Activated effector memory CD4-positive, alpha-beta T cell treated with Interleukin-2 at 50 U/mL for 16 hours (primary cell): ENCODE data around the gene CAPN12.

Experiments
- DNase-seq: peaks from one replicate; pipeline ENCODE4 v3.0.0-alpha.2; 2020

The CAPN12 gene

DNA sequence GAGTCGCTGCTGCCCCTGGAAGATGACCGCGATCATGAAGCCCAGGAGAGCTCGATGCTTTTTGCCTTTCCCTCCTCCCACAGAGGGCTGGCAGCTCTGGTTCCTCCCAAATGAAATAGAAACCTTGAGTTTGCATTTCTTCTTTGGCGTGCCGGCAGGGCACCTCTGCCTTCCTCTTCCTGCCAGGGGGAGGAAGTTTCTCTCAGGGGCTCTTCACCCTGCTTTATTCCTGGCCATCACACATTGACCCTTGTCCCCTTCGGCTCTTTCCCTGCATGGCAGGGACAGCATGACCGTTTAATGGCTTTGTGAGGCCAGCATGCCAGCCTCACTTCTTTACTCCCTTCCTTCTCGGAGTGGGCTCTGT lies 49.0 kb downstream of the CAPN12 start:
- DNase-seq: no peak

DNA sequence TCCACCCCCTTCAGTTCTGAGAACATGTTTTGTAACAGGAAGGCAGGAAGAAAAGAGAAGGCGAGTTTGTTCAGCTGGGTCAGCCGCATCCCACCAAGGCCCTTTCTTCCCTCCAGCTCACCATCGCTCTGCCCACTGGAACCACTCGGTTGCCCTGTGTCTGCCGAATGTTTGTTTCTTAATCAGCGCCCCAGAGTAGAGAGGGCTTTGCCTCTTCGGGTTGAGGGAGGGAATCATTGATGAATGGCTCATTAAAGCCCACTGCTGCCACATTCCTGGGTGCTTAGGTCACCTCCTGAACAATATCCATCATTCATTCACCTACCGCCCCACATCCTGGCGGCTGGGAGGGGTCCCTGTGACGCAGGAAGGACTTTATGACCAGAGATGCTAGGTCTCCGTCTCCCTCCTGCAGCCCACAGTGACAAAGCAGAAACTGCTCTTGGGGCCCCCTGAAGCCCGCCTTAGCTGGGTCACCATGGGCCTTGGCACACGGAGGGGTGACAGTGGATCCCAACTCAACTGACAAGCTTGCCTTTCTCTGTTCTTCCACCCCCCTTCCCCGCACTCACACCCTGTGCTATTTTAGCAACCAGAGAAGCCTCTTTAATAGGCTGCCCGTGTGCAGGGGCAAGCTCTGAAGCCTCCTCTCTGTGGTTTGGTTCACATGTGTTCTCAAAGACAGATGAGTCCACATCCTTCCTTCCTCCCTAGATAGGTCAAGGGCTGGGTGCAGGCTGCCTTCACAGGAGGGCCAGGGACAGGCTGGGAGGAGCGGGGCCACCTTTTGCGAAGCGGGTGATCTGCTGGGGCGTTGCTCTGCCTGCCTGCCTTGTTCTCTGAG lies 50.7 kb downstream of the CAPN12 start:
- peak; percentile 34 for DNase-seq

DNA sequence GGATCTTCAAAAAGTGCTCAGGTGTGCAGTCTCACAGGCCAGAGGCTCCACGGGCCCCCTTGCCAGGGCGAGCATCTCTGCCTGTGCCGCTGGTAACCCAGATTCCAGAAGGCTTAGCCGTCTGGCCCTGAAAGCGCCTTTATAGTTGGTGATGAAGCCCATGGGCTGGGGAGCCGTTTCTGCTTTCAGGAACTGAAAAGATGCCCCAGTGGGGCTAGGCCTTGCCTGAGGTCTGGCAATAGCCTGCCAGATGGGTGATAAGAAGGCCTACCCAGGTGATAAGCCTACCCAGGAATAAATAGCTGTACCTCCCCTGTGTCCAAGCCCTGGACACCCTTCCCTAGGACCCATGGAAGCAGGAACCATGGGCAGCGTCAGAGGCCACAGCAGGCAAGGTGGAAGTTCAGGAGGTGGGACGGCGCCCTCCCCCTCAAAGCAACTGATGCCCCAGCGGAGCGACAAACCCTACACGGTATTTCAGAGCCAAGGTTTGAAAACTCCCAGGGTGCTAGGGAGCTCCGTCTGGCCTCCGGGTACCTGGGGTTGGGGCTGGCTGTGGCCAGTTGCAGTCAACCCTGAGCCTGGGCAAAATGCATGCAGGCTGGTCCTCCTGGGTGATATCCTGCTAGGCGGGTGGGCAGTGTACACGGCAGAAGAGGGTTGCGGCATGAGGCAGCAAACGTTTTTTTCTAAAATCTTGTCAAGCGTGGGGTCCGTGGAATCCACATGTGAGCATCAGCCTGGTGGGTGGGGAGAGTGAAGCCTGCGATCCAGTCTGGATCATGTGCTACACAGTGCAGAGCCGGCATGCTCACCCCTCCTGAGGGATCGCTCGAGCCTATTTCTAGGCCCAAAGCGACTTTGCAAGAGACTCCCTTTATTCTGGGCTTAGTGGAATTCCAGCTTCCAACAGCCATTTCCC lies 51.6 kb downstream of the CAPN12 start:
- no peak for DNase-seq

DNA sequence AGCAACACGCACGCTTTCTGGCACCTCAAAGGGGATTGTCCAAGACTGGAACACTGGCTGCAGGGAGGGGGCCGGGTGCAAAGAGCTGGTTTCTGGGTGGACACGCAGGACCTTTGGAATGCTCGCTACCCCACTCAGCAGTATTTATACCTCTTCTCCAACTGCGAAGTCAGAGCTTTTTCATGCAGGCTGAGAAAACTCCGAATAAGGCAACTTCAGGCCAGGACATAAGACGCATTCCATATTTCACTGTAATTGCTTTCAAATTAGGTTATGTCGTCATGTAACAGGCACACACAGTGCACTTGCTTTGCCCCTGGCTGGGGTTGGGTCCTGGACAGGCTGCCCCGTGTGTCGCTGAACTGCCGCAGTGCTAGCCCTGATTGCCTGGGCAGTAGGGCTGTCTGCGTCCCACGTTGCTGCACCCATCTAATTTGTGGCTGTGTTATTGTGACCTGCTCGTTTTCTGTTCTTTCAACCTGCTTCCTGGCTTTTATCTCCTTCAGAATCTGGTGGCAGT lies 52.3 kb downstream of the CAPN12 start:
- DNase-seq: no peak

DNA sequence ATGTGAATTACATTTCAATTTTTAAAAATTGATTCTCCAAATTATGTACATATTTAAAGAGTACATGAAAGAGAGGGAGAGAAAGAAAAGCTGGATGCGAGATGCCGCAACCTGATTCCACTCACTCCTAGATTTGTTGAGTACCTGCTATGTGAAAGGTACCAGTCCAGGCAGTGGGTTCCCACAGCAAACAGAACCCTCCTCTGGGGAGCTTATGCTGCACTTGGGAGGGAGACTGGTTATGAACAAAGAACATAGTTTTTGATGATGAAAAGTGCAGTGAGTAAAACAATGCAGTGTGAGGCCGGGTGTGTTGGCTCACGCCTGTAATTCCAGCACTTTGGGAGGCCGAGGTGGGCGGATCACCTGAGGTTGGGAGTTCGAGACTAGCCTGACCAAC lies 53.4 kb downstream of the CAPN12 start:
- DNase-seq: no peak

DNA sequence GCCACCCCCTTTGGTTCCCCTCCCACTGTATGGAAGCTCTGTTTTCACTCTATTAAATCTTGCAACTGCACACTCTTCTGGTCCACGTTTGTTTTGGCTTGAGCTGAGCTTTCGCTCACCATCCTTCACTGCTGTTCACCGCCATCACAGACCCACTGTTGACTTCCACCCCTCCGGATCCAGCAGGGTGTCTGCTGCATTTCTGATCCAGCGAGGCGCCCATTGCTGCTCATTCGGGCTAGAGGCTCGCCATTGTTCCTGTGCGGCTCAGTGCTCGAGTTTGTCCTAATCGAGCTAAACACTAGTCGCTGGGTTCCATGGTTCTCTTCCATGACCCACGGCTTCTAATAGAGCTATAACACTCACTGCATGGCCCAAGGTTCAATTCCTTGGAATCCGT lies 54.1 kb downstream of the CAPN12 start:
- DNase-seq: no peak

DNA sequence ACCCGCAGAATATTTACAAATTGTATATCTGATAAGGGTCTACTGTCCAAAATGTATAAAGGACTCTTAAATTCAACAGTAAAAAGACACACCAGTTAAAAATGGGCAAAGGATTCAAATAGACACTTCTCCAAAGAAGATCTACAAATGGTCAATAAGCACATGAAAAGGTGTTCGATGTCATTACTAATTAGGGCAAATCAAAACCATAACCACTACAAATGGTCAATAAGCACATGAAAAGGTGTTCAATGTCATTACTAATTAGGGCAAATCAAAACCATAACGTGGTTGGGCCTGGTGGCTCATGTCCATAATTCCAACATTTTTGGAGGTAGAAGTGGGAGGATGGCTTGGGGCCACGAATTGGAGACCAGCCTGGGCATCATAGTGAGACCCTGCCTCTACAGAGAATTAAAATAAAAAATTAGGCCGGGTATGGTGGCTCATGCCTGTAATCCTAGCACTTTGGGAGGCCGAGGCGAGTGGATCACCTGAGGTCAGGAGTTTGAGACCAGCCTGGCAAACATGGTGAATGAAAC lies 56.4 kb downstream of the CAPN12 start:
- no peak for DNase-seq

DNA sequence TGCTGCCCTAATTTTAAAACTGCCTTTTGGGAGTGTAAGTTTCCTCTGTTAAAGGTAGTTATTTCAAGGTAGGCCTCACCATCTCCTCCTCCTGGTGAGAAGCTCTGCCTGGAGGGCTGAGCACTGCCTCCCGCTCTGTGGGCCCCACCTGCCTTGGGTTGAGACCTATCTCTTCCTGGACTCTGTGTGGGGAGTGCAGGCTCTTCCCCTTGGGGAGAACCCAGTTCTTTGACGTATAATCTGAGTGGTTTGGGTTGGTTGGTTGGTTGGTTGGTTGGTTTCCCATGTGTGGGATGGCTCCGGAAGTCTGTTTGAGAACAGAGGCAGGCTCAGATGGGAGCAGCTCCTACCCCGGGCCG lies 57.8 kb downstream of the CAPN12 start:
- peak; percentile 17 for DNase-seq

DNA sequence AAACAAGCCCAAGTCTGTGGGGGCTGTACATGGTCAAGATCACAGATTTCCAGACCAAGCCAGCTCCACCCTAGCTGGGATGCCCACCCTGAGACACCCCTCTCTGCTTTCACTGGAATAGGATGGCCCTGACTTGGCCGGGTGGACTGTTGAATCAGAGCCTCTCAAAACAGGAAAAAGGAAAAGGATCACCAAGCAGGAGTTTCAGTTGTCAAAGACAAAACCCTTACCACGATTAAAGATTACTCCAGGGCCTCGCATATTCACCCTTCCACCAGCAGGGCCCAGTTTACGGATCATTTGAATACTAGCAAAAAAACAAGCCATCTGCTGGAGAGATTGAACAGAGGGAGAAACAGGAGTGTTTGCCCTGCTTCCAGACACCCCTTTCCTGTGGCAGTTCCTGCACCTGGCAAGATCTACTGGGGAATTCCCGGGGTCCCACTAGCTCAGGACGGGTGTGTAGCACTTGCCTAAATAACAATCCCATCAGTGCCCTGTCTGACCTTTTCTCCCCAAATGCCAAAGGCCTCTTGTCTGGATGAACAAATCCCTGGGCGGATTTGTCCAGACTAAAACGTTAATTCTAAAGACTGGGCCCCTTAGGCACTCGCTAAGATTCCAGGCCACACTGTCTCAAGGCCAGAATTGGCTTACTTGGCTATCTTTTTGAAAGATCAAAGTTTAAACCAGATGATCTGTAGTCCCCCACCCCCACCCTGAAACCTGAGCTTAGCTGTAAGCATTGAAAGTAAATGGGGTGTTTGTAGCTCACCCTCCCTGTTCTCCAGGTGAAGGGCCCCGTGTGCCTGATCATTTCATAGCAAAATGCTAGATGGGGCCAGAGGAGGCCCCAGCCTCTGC lies 58.4 kb downstream of the CAPN12 start:
- no peak for DNase-seq

DNA sequence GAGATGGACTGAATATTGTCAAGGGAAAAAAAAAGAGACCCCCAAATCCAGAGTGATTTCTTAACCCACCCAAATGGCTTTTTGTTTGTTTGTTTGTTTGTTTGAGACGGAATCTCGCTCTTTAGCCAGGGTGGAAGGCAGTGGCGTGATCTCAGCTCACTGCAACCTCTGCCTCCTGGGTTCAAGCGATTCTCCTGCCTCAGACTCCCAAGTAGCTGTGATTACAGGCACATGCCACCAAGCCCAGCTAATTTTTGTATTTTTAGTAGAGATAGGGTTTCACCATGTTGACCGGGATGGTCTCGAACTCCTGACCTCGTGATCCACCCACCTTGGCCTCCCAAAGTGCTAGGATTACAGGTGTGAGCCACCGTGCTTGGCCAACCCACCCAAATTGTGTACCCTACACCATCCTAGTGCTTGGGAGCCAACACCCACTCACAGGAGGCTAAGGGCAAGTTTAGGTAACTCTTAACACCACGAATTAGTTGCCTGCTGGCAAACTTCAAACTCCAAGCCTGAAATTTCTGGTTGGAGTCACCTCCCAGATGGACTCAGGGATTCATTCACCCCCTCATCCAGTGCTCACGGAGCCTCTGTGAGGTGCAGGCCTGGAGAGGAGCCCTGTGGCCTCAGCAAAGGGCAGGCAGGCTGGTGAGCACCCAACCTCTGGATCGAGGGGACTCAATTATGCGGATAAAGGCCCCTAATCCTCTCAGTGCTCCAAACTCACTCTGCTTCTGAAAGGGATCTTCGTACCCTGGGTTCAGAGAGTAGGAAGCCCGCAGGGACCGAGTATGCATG lies 59.2 kb downstream of the CAPN12 start:
- no peak for DNase-seq

DNA sequence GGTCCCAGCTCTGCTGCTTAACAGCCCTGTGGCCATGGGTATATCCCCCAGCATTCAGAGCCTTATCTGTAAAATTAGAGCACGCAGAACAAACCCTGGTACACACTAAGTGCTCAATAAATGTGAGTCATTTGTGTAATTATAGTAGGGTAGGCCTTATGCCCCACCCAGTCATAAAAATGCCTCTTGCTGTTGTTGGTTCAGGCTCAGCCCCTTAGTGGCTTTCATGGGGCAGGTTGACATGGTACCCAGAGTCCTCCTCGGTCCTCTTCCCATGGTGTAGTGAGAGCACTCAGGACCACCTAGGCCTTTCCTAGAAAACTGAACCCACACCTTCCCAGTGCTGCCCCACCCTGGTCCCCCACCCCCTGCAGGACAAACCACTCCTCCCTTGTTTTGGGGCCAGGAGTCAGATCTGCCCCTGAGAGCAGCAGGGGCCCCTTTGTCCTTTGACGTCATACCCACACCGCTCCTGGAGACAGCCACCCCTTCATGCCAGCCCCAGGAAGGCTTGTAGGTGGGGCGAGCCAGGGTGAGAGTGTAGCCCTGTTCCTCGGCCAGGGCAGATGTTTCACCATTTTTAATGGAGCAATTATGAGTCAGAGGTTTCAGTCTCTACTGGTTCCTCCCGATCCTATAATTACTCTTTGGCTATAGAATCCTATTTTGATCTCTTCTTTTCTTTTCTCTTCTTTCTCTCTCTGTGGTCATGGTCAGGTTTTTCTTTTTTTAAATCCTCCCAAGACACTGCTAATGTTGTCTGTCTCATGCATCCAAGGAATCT lies 60.0 kb downstream of the CAPN12 start:
- no peak for DNase-seq

DNA sequence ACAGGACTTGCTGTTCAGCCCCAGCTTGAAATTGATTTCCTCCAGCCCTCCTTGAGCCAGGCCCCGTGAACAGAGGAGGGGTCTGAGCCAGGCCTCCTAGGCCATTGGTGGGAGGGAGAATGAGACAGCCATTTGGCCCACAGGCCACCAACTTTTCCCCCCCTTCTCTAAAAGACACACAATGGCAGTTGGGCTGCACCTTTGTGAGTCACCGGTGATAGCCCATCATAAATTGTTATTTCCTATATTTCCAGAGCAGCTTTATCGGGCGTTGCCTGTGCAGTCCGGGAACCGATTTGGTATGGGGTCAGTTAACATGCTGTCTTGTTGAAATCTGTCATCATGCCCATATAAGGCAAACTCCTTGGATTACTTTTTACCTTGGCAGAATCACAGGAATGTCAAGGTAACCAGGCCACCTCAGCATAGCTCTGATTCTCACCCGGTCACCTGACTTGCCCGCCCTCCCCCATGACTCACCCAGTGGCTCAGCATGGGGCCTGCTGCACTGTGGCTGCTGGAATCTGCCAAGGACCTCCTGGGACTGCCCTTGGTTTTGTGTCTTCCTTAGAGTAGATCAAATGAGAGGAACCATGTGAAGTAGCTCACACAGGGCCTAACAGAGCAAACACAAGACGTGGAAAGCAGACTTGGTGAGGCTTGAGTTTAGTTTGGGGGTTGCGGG lies 60.7 kb downstream of the CAPN12 start:
- DNase-seq: peak; percentile 56

DNA sequence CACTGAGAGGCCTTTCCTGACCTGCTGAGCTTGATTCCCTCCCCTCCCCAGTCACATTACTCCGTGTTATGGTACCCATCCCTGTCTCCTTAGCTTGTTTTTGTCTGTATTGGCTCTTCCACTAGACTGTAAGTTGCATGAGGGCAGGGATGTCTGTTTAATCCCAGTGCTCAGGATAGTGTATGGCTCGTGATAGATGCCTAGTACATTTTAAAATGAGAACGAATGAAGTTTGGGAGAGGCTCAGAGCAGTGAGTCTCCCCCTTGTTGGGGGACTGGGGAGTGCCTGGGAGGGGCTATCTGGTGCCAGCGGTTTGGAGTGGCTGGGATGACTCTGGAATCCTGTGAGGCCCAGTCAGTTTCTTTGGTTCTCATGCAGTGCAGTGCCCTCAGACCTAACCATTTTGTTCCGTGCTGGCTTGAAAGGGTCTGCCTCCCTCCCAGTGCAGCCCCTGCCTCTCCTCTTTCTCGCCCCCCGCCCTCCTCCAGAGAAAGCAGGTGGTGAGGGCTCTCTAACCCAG lies 61.3 kb downstream of the CAPN12 start:
- DNase-seq: no peak

DNA sequence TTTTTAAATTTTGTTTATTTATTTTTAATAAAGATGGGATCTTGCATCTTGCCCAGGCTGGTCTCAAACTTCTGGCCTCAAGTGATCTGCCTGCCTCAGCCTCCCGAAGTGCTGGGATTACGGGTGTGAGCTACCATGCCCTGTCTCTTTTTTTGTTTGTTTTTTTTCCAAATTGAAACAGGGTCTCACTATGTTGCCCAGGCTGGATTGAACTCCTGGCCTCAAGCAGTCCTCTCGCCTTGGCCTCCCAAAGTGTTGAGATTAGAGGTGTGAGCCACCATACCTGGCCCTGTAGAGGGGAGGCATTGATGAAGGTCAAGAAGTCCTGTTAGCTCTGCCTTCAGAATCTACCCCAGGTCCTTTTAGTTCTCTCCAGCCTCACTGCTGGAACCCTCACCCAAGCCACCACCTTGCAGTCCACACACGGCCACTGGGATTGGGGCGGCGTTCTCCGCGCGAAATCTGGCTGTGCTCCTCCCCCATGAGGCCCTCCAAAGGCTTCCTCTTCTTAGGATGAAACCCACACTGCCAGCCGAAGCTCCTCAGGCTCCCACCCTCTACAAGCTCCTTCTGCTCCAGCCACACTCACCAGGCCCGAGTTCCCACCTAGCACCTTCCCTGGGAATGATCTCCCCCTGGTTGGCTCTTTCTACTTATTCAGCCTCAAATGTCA lies 61.9 kb downstream of the CAPN12 start:
- DNase-seq: no peak
